Parathyroid adenoma (tissue), 2 donors: ENCODE measurements around the gene ZNF438.
"Not testable (repeated sequence)": the region's sequence is repeated elsewhere in the genome, so short reads cannot be mapped to it uniquely, and the experiment has no call there.

ENCODE experiments used
- H2AFZ ChIP-seq: fragments of 300-600 bp; sonication (generic); one replicate; pipeline ENCODE4 v1.7.0; 2017; ENCODE audit warnings: antibody characterized with exemption, mild to moderate bottlenecking
- H3K27ac ChIP-seq: fragments of 300-600 bp; sonication (generic); one replicate; pipeline ENCODE4 v1.7.0; 2017
- H3K27me3 ChIP-seq: fragments of 300-600 bp; sonication (generic); one replicate; pipeline ENCODE4 v1.7.0; 2017; ENCODE audit warnings: low read length; ENCODE audit not compliant: control insufficient read depth, insufficient read depth
- H3K36me3 ChIP-seq: fragments of 300-600 bp; sonication (generic); one replicate; pipeline ENCODE4 v1.7.0; 2017; ENCODE audit warnings: low read length; ENCODE audit not compliant: control insufficient read depth, insufficient read depth
- H3K4me1 ChIP-seq: fragments of 300-600 bp; sonication (generic); one replicate; pipeline ENCODE4 v1.7.0; 2017; ENCODE audit warnings: control low read depth
- H3K4me2 ChIP-seq: fragments of 300-600 bp; sonication (generic); one replicate; pipeline ENCODE4 v1.7.0; 2017; ENCODE audit warnings: low read length
- H3K4me3 ChIP-seq: fragments of 300-600 bp; sonication (generic); one replicate; pipeline ENCODE4 v1.7.0; 2017; ENCODE audit warnings: low read depth, low read length
- H3K79me2 ChIP-seq: fragments of 300-600 bp; sonication (generic); one replicate; pipeline ENCODE4 v1.7.0; 2017; ENCODE audit warnings: control low read depth
- H3K9ac ChIP-seq: fragments of 300-600 bp; sonication (generic); one replicate; pipeline ENCODE4 v1.7.0; 2017; ENCODE audit warnings: mild to moderate bottlenecking
- H3K9me3 ChIP-seq: fragments of 300-600 bp; sonication (generic); one replicate; pipeline ENCODE4 v1.7.0; 2017; ENCODE audit warnings: low read length; ENCODE audit not compliant: control insufficient read depth
- CTCF ChIP-seq: fragments of 300-600 bp; sonication (generic); IDR thresholded peaks from one replicate; pipeline ENCODE4 v1.7.0; 2017; ENCODE audit warnings: antibody characterized with exemption, mild to moderate bottlenecking
- donor health status: primary hyperparathyroidism.

The ZNF438 gene

GRCh38 chr10:31063841-31064240, 32.2 kb upstream of the ZNF438 start:
- H2AFZ ChIP-seq, result no peak overlapping the region
- no peak for TF ChIP-seq CTCF
- no peaks in the 10 kb centered on the region for H3K36me3 ChIP-seq
- H3K4me2 ChIP-seq, result no peak overlapping the region
- H3K9ac ChIP-seq, result no peak overlapping the region
- no peak overlapping the region for H3K27ac ChIP-seq
- H3K27me3 ChIP-seq, result no peaks in the 10 kb centered on the region
- H3K4me3 ChIP-seq, result no peak overlapping the region
- no peaks in the 10 kb centered on the region for H3K79me2 ChIP-seq
- H3K4me1 ChIP-seq, result no peaks in the 10 kb centered on the region
- no peaks in the 10 kb centered on the region for H3K9me3 ChIP-seq

- TF ChIP-seq CTCF, result no peak
Measured at GRCh38 chr10:31062856-31063255, 31.2 kb upstream of the ZNF438 start.

GRCh38 chr10:31061941-31062340, 30.3 kb upstream of the ZNF438 start:
- Histone ChIP-seq H2AFZ (no peak overlapping the region), H3K4me2 (no peak overlapping the region), H3K79me2 (no peaks in the 10 kb centered on the region), H3K4me1 (no peaks in the 10 kb centered on the region), H3K4me3 (no peak overlapping the region), H3K9ac (no peak overlapping the region), H3K9me3 (no peaks in the 10 kb centered on the region), H3K27me3 (no peaks in the 10 kb centered on the region), H3K27ac (no peak overlapping the region), H3K36me3 (no peaks in the 10 kb centered on the region)
- no peak for TF ChIP-seq CTCF

More at GRCh38 chr10:31062856-31063255, 31.2 kb upstream of the ZNF438 start:
- Histone ChIP-seq H3K4me1 (no peaks in the 10 kb centered on the region), H3K9ac (no peak overlapping the region), H3K4me3 (no peak overlapping the region), H3K79me2 (no peaks in the 10 kb centered on the region), H2AFZ (no peak overlapping the region), H3K4me2 (no peak overlapping the region), H3K36me3 (no peaks in the 10 kb centered on the region), H3K27ac (no peak overlapping the region), H3K9me3 (no peaks in the 10 kb centered on the region), H3K27me3 (no peaks in the 10 kb centered on the region)

- Histone ChIP-seq H3K79me2 (no peaks in the 10 kb centered on the region), H3K27ac (no peak overlapping the region), H3K9me3 (no peaks in the 10 kb centered on the region), H3K4me2 (no peak overlapping the region), H3K36me3 (no peaks in the 10 kb centered on the region), H3K9ac (no peak overlapping the region), H3K4me1 (no peaks in the 10 kb centered on the region), H3K4me3 (no peak overlapping the region), H3K27me3 (no peaks in the 10 kb centered on the region), H2AFZ (no peak overlapping the region)
- no peak for TF ChIP-seq CTCF
Measured at GRCh38 chr10:31058795-31059703, 27.4 kb upstream of the ZNF438 start.

GRCh38 chr10:31056678-31057077, 25.0 kb upstream of the ZNF438 start:
- H2AFZ ChIP-seq, H3K4me3 ChIP-seq, H3K27ac ChIP-seq, H3K4me1 ChIP-seq, H3K9me3 ChIP-seq, H3K4me2 ChIP-seq, H3K27me3 ChIP-seq, H3K9ac ChIP-seq, H3K79me2 ChIP-seq, H3K36me3 ChIP-seq: not testable (repeated sequence)
